ENCODE data around the gene PRKG1.

DNA sequence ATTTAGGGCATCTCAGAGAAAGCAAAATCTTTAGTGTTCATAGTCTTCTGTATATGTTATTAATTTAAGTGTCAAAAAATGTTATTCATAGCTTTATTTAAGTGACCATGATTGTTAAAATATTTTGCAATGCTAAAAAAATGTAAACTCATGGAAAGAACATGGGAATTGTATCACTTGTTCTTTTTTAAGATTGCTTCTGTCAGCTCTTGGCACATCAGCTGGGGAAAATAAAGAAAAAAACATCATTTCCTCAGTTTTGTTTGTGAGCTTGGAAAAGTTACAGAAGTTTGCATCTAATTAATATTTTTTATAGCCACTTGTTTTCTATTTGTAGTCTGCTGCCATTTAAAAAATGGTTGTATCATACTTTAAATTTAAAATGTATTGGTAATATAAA, 911.0 kb downstream of the PRKG1 start:
- TF ChIP-seq, protein P1, sequence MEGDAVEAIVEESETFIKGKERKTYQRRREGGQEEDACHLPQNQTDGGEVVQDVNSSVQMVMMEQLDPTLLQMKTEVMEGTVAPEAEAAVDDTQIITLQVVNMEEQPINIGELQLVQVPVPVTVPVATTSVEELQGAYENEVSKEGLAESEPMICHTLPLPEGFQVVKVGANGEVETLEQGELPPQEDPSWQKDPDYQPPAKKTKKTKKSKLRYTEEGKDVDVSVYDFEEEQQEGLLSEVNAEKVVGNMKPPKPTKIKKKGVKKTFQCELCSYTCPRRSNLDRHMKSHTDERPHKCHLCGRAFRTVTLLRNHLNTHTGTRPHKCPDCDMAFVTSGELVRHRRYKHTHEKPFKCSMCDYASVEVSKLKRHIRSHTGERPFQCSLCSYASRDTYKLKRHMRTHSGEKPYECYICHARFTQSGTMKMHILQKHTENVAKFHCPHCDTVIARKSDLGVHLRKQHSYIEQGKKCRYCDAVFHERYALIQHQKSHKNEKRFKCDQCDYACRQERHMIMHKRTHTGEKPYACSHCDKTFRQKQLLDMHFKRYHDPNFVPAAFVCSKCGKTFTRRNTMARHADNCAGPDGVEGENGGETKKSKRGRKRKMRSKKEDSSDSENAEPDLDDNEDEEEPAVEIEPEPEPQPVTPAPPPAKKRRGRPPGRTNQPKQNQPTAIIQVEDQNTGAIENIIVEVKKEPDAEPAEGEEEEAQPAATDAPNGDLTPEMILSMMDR (IDR thresholded peaks at IDR 0.05) = no peak
- TF ChIP-seq POLR2A (IDR thresholded peaks at IDR 0.05) = no peak
